MCF 10A (cell line): ENCODE results near the gene SNX1. TPM values are rescaled to one million over a fixed set of nuclear protein-coding genes. Genes with fewer than 3 reads are reported as not detected.

ENCODE experiments used
- BruUV-seq: library from RNA; stranded (reverse); fragments of 400-500 nt; replicated peaks from 2 replicates; lab custom pipeline; 2021; lab: Mats Ljungman, UMichigan
- CTCF ChIA-PET: fragments of 300-600 bp; sonication (Branson Sonifier 250); formaldehyde crosslinking; extraction: SDS; loops from one replicate; lab custom pipeline; 2021; ENCODE audit warnings: antibody characterized with exemption, inconsistent platforms; lab: Yijun Ruan, JAX
- POLR2A ChIA-PET: fragments of 300-600, 350-650 bp; sonication (Branson Sonifier 250); formaldehyde crosslinking; extraction: SDS; loops from one replicate; lab custom pipeline; 2020; ENCODE audit warnings: antibody characterized with exemption, inconsistent platforms; lab: Yijun Ruan, JAX
- DNase-seq: peaks from one replicate; pipeline ENCODE4 v3.0.0-alpha.2; 2018; ENCODE audit not compliant: unreplicated experiment
- H3K27ac Mint-ChIP-seq: one replicate; pipeline ENCODE4 v1.8.0; 2022; ENCODE audit warnings: mild to moderate bottlenecking, low read depth, mixed read lengths; ENCODE audit not compliant: unreplicated experiment
- H3K27me3 Mint-ChIP-seq: one replicate; pipeline ENCODE4 v1.8.0; 2022; ENCODE audit warnings: mixed read lengths; ENCODE audit not compliant: insufficient read depth, unreplicated experiment
- H3K36me3 Mint-ChIP-seq: one replicate; pipeline ENCODE4 v1.8.0; 2022; ENCODE audit warnings: mild to moderate bottlenecking, moderate library complexity, mixed read lengths; ENCODE audit not compliant: insufficient read depth, unreplicated experiment
- H3K4me1 Mint-ChIP-seq: one replicate; pipeline ENCODE4 v1.8.0; 2022; ENCODE audit warnings: mixed read lengths; ENCODE audit not compliant: insufficient read depth, unreplicated experiment
- H3K4me3 Mint-ChIP-seq: one replicate; pipeline ENCODE4 v1.8.0; 2022; ENCODE audit warnings: mild to moderate bottlenecking, moderate library complexity, mixed read lengths; ENCODE audit not compliant: unreplicated experiment
- H3K9me3 Mint-ChIP-seq: one replicate; pipeline ENCODE4 v1.8.0; 2022; ENCODE audit warnings: mixed read lengths; ENCODE audit not compliant: unreplicated experiment
- intact Hi-C: fragments of 100-400 bp; cut with micrococcal nuclease; formaldehyde crosslinking; loops from 2 replicates; pipeline ENCODE4 v1.14.1; 2022
- total RNA-seq: library from RNA; stranded (reverse); gene quantifications from 2 replicates; pipeline ENCODE4 v1.2.3, GENCODE V29; 2022
- TF ChIP-seq, protein P1 (sequence below): fragments of 200-600 bp; IDR thresholded peaks from one replicate; pipeline ENCODE4 v1.8.0; 2022; ENCODE audit warnings: antibody characterized with exemption, mild to moderate bottlenecking; ENCODE audit not compliant: unreplicated experiment

SNX1 gene
- total RNA-seq, 1 experiment from 2014 or later: 70.2 TPM

DNA sequence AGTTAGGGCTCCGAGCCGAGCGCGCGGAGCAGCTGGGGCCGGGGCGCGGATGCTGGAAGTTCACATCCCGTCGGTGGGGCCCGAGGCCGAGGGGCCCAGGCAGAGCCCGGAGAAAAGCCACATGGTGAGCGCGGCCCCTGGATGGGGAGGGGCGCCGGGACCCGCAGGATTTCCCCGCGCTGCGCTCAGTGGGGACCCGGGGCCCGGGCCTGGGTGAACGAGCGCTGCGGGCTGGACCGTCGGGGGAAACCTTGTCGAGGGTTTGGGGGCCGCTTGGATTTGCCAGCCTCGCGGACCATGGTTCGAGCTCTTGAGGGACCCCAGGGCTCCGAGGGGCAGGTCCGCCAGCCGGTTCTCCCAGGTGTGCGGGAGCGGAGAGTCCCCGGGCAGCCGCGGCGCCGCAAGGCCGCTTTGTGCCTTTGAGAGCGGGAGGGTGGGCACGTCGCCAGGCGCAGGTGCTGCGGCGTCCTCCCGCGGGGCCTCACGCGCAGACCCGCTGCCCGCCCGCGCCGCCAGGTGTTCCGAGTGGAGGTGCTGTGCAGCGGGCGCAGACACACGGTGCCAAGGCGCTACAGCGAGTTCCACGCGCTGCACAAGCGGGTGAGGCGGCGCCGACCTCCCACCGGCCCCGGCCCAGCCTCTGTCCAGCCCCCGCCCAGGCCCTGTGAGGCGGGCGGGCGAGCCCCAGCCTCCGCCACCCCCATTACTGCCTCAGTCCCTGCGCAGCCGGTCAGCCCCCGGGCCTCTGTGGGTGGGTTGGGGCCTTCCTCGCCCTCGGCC is 56.1 kb downstream of the SNX1 start, which contains the start of gene SNX22:
TSS of gene SNX22 (plus strand) at position 5 of the 780 bp plus-strand sequence. CDS start at position 50, 45 bp downstream.
- intact Hi-C loops: loop anchor here (2.0 kb wide), 1 partner anchor 57 kb away; the partner anchor contains the start of gene SNX1
- POLR2A ChIA-PET: interaction anchor here (3.0 kb wide), 1 partner anchor 11 kb away, joined by 40 read pairs; the partner anchor contains the start of gene PPIB

DNA sequence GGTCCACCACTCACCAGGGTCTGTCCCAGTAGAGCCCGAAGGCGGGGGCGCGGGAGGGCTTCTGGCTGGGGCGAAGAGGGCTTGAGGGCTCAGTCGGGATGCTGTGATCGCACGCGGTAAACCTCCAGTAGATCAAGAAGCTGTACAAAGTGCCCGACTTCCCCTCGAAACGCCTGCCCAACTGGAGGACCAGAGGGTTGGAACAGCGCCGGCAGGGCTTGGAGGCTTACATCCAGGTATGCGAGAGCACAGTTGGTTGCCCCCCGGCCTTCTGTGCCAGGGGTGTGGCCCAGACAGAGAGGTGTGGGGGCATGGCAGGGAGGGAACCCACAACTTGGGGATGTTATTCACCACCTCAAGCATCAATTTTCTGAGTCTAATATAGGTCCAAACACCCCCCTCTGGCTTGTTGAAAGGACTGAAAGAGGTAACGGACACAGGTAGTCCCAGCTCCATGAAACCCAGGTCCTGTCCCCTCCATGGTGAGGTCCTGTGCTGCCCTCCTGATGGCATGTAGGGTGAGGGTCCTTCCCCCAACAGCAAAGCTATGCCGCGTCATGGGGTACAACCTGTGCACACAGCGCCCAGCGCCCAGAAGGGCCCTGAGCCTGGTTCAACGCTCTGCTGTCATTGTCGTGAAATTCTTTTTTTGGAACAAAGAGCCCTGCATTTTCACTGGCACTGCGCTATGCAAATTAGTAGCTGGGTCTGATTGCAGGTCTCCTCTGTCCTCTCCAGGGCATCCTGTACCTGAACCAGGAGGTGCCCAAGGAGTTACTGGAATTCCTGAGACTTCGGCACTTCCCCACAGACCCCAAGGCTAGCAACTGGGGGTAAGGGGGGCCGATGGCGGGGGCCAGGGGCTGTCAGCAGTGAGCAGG is 57.0 kb downstream of the SNX1 start:
- no peak for DNase-seq
- ChIA-PET POLR2A (interaction anchor here (0.8 to 3.0 kb wide), 6 partner anchors 8 to 59 kb away, joined by 3 to 40 read pairs (median 4); partner anchors contain the start of genes CIAO2A, PPIB and SNX1), CTCF (interaction anchor here (0.5 to 3.0 kb wide), 26 partner anchors 8 to 1568 kb away, joined by 3 to 21 read pairs (median 4); partner anchors contain the start of genes PPIB and SNX1)
- Mint-ChIP-seq H3K27ac (no peak overlapping the region), H3K9me3 (no peaks in the 10 kb centered on the region), H3K27me3 (no peaks in the 10 kb centered on the region), H3K4me1 (peaks cover 6% of the 10 kb centered on the region), H3K36me3 (peaks cover 33% of the 10 kb centered on the region), H3K4me3 (no peak overlapping the region)
- TF ChIP-seq, protein P1, sequence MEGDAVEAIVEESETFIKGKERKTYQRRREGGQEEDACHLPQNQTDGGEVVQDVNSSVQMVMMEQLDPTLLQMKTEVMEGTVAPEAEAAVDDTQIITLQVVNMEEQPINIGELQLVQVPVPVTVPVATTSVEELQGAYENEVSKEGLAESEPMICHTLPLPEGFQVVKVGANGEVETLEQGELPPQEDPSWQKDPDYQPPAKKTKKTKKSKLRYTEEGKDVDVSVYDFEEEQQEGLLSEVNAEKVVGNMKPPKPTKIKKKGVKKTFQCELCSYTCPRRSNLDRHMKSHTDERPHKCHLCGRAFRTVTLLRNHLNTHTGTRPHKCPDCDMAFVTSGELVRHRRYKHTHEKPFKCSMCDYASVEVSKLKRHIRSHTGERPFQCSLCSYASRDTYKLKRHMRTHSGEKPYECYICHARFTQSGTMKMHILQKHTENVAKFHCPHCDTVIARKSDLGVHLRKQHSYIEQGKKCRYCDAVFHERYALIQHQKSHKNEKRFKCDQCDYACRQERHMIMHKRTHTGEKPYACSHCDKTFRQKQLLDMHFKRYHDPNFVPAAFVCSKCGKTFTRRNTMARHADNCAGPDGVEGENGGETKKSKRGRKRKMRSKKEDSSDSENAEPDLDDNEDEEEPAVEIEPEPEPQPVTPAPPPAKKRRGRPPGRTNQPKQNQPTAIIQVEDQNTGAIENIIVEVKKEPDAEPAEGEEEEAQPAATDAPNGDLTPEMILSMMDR: no peak
- no TSS peak for BruUV-seq
- intact Hi-C loops: loop anchor here (2.0 kb wide), 1 partner anchor 58 kb away; the partner anchor contains the start of gene SNX1

More for the DNA sequence above, 56.1 kb downstream of the SNX1 start, which contains the start of gene SNX22:
- CTCF ChIA-PET: interaction anchor here (0.6 to 1.9 kb wide), 5 partner anchors 18 to 1569 kb away, joined by 3 to 14 read pairs (median 4); no protein-coding TSS in a partner anchor
- Mint-ChIP-seq H3K27me3 (no peaks in the 10 kb centered on the region), H3K9me3 (no peaks in the 10 kb centered on the region), H3K4me1 (peaks cover 6% of the 10 kb centered on the region), H3K27ac (no peak within 1 kb of the TSS), H3K4me3 (no peak within 1 kb of the TSS), H3K36me3 (peaks cover 29% of the 10 kb centered on the region)
- TF ChIP-seq, protein P1: no peak
- no TSS peak for BruUV-seq
- DNase-seq: no peak

DNA sequence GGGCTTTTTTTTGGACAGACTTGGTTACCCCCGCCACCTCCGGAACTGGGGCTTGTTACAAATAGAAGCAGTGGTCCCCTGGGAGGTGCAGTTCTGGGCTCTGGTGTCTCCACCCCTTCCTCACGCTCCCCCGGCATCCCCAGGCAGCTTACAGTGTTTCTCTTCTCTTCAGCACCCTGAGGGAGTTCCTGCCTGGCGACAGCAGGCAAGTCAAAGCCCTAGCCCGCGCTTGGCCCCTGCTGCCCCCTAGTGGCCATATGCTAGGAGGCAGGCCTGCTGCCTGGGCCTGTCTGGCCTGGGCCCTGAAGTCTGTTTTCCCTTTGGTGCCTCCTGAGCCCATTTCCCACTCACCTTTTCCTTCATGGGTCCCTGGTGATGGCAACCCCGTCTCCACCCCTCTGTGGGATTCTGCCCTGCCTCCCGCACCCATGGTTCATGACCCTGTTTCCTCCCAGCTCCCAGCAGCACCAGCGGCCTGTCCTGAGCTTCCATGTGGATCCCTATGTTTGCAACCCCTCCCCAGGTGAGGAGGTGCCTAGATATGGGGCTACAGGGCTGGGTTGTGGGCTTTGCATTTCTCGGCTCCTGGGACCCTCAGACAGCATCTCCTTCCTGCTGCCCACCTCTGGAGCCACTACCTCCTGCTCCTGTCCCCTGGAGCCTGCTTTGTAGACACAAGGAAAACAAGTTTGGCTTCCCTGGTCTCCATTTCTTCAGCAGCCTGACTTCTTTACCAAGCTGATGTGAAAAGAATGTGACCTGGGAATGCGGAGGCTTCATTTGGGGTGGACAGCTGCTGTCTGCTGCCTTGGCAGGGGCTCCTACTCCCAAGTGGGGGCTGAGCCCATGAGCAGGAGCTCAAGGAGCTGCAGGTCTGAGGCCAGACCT is 57.9 kb downstream of the SNX1 start:
- Mint-ChIP-seq H3K4me1 (peaks cover 15% of the 10 kb centered on the region), H3K9me3 (no peaks in the 10 kb centered on the region), H3K36me3 (peaks cover 42% of the 10 kb centered on the region), H3K4me3 (no peak overlapping the region), H3K27ac (no peak overlapping the region), H3K27me3 (no peaks in the 10 kb centered on the region)
- TF ChIP-seq, protein P1: peak; percentile 97
- peak; percentile 85 for DNase-seq
- CTCF ChIA-PET: interaction anchor here (0.5 to 3.0 kb wide), 32 partner anchors 8 to 1173 kb away, joined by 3 to 21 read pairs (median 4); partner anchors contain the start of genes CIAO2A, PPIB and SNX1
- POLR2A ChIA-PET: interaction anchor here (0.6 to 3.0 kb wide), 8 partner anchors 9 to 97 kb away, joined by 3 to 40 read pairs (median 4); partner anchors contain the start of genes CIAO2A, PPIB and SNX1
- intact Hi-C loops: loop anchor here (2.0 kb wide), 1 partner anchor 59 kb away; the partner anchor contains the start of gene SNX1
- no TSS peak for BruUV-seq
